Mucosa of descending colon (tissue), 3 donors: ENCODE data around the gene STXBP6. TPM values are rescaled to one million over a fixed set of nuclear protein-coding genes. Genes with fewer than 3 reads are reported as not detected.
"Not testable (repeated sequence)": the region's sequence is repeated elsewhere in the genome, so short reads cannot be mapped to it uniquely, and the experiment has no call there.

Experiments used
- ATAC-seq: fragments of 200-7000 bp; cut with Tn5 transposase; one replicate; pipeline ENCODE4 v1.9.1; 2020; ENCODE audit warnings: mild to moderate bottlenecking, moderate library complexity
- DNase-seq, 3 donors: peaks; one replicate each; pipeline ENCODE4 v3.0.0-alpha.2; 2020
- H3K36me3 ChIP-seq: fragments of 200-600 bp; one replicate; pipeline ENCODE4 v1.8.0; 2021; ENCODE audit warnings: low read depth, mild to moderate bottlenecking
- H3K4me1 ChIP-seq: fragments of 200-600 bp; one replicate; pipeline ENCODE4 v1.8.0; 2021; ENCODE audit warnings: low read depth, mild to moderate bottlenecking
- H3K4me3 ChIP-seq: fragments of 200-600 bp; one replicate; pipeline ENCODE4 v1.8.0; 2021; ENCODE audit warnings: mild to moderate bottlenecking
- H3K9me3 ChIP-seq: fragments of 200-600 bp; one replicate; pipeline ENCODE4 v1.8.0; 2021; ENCODE audit warnings: mild to moderate bottlenecking
- intact Hi-C, 2 donors: fragments of 100-400 bp; cut with DNase I in 1 of 2; cut with micrococcal nuclease in 1 of 2; formaldehyde crosslinking; loops; one replicate each; pipeline versions ENCODE4 v1.11.0 to v1.11.1; 2022; cut with DNase I, micrococcal nuclease
- total RNA-seq, 3 donors: library from RNA; stranded (reverse); fragmentation: NEBNext Ultra II Directional in 2 of 3; extraction: Animal tissue kit (Norgen Biotek cat#: 25700) in 2 of 3; gene quantifications; one replicate each; pipeline versions ENCODE4 v1.2.1 to v1.2.4, GENCODE V29; 2021 to 2023
- TF ChIP-seq, protein P1 (sequence below): fragments of 200-600 bp; IDR thresholded peaks from one replicate; pipeline ENCODE4 v1.8.0; 2022; ENCODE audit warnings: antibody characterized with exemption, mild to moderate bottlenecking
- donor health status: DM: no; HTN: no; CAD: no; lungs with moderate emphysema.
- donor health status: DM: no; HTN: no; CAD: no.
- donor health status: DM: no; HTN: yes; CAD: no.

Gene STXBP6
- total RNA-seq, 3 donors from 2014 or later, result 10.9 to 25.9 (median 19.8) TPM

DNA sequence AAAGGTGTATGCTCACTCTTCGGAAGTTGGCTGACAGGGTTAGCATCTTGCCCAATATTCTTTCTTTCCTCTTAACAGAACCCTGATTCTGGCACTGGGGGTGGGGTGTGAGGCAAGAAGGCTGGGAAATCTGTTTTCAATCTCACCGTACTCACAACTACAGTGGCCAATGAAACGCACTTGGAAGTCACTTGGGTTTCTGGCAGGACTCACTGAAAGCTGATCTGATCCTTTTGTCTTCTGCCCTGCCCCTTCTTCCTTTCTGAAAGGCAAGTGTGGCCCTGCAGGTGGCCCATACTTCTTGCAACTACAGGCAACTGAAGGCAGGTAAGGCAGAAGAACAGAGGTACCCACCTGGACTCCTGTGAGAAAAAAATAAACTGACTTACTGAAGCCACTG is 106.9 kb downstream of the STXBP6 start:
- DNase-seq, result no peak
- no peak for ATAC-seq
- H3K4me1 ChIP-seq, result no peaks in the 10 kb centered on the region
- H3K9me3 ChIP-seq, result no peaks in the 10 kb centered on the region
- TF ChIP-seq, protein P1, sequence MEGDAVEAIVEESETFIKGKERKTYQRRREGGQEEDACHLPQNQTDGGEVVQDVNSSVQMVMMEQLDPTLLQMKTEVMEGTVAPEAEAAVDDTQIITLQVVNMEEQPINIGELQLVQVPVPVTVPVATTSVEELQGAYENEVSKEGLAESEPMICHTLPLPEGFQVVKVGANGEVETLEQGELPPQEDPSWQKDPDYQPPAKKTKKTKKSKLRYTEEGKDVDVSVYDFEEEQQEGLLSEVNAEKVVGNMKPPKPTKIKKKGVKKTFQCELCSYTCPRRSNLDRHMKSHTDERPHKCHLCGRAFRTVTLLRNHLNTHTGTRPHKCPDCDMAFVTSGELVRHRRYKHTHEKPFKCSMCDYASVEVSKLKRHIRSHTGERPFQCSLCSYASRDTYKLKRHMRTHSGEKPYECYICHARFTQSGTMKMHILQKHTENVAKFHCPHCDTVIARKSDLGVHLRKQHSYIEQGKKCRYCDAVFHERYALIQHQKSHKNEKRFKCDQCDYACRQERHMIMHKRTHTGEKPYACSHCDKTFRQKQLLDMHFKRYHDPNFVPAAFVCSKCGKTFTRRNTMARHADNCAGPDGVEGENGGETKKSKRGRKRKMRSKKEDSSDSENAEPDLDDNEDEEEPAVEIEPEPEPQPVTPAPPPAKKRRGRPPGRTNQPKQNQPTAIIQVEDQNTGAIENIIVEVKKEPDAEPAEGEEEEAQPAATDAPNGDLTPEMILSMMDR, result no peak
- intact Hi-C loops, result no loop called here
- H3K36me3 ChIP-seq, result no peaks in the 10 kb centered on the region
- no peak overlapping the region for H3K4me3 ChIP-seq

DNA sequence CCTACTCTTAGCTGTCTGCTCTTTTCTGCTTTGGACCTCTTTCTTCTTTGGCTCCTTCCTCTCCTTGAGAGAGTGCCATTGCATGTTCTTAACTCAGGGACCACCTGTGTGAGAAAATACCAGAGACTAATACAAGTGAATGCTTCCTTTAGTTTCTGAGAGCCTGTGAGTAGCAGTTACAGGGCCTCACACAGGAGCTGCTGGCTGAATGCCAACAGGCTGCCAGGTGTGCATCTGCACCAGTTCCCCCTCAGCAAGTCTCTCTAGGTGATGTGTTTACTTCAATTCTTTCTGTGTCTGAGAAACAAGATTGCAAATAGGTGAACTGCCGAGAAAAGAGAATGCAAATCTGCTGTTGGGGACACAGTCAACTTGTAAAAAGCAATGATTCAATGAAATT is 108.2 kb downstream of the STXBP6 start:
- DNase-seq, result peak; percentile 56 to 72 (median 63)
- TF ChIP-seq, protein P1, result no peak
- intact Hi-C loops, result no loop called here
- Histone ChIP-seq H3K9me3 (no peaks in the 10 kb centered on the region), H3K4me1 (no peaks in the 10 kb centered on the region), H3K36me3 (no peaks in the 10 kb centered on the region), H3K4me3 (no peak overlapping the region)
- peak; percentile 65 for ATAC-seq

DNA sequence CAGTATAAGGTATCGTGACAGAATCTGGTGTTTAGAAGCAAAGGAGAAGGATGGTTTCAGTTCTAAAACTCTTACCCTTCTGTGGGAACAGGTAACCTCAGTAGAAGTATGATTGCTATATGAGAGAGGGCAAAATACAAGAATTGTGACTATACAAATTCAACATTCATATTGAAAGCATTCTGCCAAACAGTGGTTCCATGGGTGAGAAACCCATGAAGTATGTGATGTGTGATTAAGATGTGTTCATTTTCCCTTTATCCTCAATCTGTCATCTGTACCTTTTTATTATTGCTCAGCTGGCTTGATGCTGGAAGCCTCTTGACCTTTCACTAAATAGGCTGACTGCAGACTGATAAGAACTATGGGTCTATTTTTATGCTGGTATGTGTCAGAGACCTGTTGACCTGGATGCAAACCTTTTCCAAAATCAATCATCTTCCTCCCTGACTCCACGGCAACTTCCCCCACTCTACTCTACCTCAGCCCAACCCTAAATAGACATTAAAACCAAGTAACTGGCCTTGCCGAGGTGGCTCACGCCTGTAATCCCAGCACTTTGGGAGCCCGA is 109.6 kb downstream of the STXBP6 start:
- intact Hi-C loops, result no loop called here
- TF ChIP-seq, protein P1, result no peak
- Histone ChIP-seq H3K36me3 (no peaks in the 10 kb centered on the region), H3K4me3 (no peak overlapping the region), H3K4me1 (no peaks in the 10 kb centered on the region), H3K9me3 (no peaks in the 10 kb centered on the region)
- no peak for ATAC-seq
- no peak for DNase-seq

DNA sequence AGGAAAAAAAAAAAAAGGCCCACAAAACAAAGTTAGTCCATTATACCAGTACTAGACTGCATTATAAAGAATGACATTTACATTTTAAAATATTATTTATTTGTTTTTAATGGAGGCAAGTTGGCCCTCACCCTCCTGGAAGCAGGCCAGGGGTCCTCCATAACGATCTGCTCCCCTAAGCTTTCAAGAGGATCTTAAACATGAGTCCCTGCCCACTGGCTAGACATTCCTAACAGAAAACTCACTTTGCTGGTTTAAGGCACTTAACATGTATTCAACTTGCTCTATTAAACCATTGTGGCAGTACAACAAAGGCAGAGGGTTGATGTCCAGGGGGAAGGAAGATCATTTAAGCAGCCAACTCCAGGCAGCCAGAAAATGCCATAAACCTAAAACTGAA is 111.4 kb downstream of the STXBP6 start:
- Histone ChIP-seq H3K36me3 (no peaks in the 10 kb centered on the region), H3K9me3 (no peaks in the 10 kb centered on the region), H3K4me3 (no peak overlapping the region), H3K4me1 (no peaks in the 10 kb centered on the region)
- intact Hi-C loops, result no loop called here
- DNase-seq, result no peak
- TF ChIP-seq, protein P1, result no peak
- ATAC-seq, result no peak

DNA sequence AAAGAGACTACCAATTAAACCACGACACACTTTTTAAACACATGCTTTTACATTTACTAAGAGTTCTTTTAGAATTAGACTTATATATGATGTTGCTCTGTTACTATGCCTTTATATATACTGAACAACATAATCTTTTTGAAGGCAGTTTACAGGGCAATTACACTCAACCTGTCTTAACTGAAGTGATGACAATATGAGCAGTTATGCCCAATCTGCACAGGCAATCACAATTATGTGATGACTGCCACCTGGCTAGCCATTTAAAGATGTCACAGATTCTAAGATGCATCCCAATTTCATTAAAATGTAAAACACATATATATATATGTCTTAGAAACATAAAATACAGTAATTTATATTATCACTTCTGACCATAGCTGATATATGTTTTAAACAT is 112.6 kb downstream of the STXBP6 start:
- no peaks in the 10 kb centered on the region for H3K36me3 ChIP-seq
- no peaks in the 10 kb centered on the region for H3K9me3 ChIP-seq
- no peak overlapping the region for H3K4me3 ChIP-seq
- ATAC-seq (no peak), DNase-seq (no peak)
- H3K4me1 ChIP-seq, result no peaks in the 10 kb centered on the region
- intact Hi-C loops, result no loop called here
- TF ChIP-seq, protein P1, result no peak

DNA sequence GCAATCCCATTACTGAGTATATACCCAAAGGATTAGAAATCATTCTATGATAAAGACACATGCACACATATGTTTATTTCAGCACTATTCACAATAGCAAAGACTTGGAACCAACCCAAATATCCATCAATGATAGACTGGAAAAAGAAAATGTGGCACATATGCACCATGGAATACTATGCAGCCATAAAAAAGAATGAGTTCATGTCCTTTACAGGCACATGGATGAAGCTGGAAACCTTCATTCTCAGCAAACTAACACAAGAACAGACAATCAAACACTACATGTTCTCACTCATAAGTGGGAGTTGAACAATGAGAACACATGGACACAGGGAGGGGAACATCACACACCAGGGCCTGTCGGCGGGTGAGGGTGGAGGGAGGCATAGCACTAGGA is 113.2 kb downstream of the STXBP6 start:
- H3K36me3 ChIP-seq, intact Hi-C loops: not testable (repeated sequence)

More for the DNA sequence above, 113.2 kb downstream of the STXBP6 start:
- H3K9me3 ChIP-seq, H3K4me3 ChIP-seq, DNase-seq, ATAC-seq, H3K4me1 ChIP-seq: not testable (repeated sequence)
